ENCODE measurements around the gene SH3D19.
A peak's percentile ranks its signal among the peaks of the same experiment; 100 is the strongest.
"Not testable (repeated sequence)": the region's sequence is repeated elsewhere in the genome, so short reads cannot be mapped to it uniquely, and the experiment has no call there.

Gene SH3D19

DNA sequence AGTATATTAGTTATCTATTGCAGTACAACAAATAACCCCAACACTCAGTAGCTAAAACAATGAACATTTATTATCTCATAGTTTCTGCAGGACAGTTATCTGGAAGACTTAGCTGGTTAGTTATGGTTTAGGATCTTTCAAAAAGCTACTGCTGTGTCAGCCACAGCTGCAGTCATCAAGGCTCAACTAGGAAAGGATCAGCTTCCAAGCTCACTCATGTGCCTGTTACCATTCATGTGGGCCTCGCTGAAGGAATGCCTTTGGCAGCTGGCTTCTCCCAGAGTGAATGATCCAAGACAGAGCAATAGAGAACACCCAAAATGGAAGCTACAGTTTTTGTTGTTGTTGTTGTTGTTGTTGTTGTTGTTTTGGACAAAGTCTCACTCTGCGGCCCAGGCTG, 62.0 kb downstream of the SH3D19 start:
- Mint-ChIP-seq H3K4me3 (no peak overlapping the region), H3K9me3 (peaks cover 5% of the 10 kb centered on the region), H3K4me1 (peaks cover 14% of the 10 kb centered on the region), H3K27me3 (ENCODE audit: low read depth) (no peaks in the 10 kb centered on the region), H3K27ac (peak overlapping the region in 1 of 3 experiments; percentile 44), H3K36me3 (ENCODE audit: low read depth) (peaks cover 14% of the 10 kb centered on the region)
- TF ChIP-seq, protein P1, sequence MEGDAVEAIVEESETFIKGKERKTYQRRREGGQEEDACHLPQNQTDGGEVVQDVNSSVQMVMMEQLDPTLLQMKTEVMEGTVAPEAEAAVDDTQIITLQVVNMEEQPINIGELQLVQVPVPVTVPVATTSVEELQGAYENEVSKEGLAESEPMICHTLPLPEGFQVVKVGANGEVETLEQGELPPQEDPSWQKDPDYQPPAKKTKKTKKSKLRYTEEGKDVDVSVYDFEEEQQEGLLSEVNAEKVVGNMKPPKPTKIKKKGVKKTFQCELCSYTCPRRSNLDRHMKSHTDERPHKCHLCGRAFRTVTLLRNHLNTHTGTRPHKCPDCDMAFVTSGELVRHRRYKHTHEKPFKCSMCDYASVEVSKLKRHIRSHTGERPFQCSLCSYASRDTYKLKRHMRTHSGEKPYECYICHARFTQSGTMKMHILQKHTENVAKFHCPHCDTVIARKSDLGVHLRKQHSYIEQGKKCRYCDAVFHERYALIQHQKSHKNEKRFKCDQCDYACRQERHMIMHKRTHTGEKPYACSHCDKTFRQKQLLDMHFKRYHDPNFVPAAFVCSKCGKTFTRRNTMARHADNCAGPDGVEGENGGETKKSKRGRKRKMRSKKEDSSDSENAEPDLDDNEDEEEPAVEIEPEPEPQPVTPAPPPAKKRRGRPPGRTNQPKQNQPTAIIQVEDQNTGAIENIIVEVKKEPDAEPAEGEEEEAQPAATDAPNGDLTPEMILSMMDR (IDR thresholded peaks at IDR 0.05; ENCODE audit: unreplicated experiment in 3 of 3), result no peak

DNA sequence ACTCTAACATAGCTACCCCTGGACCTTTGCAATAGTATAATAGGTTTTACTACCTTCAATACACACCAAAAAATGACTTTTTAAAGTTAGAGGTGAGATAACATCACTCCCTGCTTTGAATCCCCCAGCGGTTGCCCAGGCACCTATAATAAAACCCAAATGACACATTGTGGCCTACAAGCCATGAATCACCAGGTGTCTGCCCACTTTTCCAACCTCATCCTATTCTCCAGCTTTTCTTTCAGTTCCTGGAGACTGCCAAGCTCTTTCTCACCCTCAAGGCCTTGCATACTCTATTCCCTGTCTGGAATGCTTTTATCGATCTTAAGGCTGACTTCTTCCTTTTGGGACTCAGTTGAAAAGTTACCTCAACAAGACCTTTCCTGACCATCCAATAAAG, 64.9 kb downstream of the SH3D19 start:
- TF ChIP-seq, protein P1 (IDR thresholded peaks at IDR 0.05; ENCODE audit: unreplicated experiment in 3 of 3), result no peak
- Mint-ChIP-seq H3K4me1 (peaks cover 14% of the 10 kb centered on the region), H3K4me3 (no peak overlapping the region), H3K27ac (no peak overlapping the region), H3K9me3 (peaks cover 5% of the 10 kb centered on the region), H3K36me3 (ENCODE audit: low read depth) (peaks cover 21% of the 10 kb centered on the region), H3K27me3 (ENCODE audit: low read depth) (no peaks in the 10 kb centered on the region)

DNA sequence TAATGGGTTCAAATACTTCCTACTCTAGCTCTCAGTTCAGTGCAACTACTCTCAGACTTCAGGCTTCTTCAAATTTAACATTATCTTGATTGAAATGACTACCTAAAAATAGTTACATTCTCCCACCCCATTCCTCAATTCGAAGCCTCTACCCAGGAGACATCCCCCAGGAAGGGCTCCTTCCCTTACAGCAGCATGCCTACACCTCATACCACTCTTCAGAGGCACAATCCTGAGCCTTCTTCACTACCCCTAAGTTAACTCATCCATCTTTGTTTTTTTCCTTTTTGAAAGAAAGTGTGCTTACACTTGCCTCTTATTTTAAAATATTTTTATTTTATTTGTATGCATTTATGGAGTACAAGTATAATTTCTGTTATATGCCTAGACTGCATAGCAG, 65.7 kb downstream of the SH3D19 start:
- peaks cover 21% of the 10 kb centered on the region for H3K36me3 Mint-ChIP-seq (ENCODE audit: low read depth)
- no peak overlapping the region for H3K4me3 Mint-ChIP-seq
- peaks cover 5% of the 10 kb centered on the region for H3K9me3 Mint-ChIP-seq
- TF ChIP-seq, protein P1 (IDR thresholded peaks at IDR 0.05; ENCODE audit: unreplicated experiment in 3 of 3), result no peak
- H3K4me1 Mint-ChIP-seq, result peaks cover 14% of the 10 kb centered on the region
- no peak overlapping the region for H3K27ac Mint-ChIP-seq
- no peaks in the 10 kb centered on the region for H3K27me3 Mint-ChIP-seq (ENCODE audit: low read depth)

DNA sequence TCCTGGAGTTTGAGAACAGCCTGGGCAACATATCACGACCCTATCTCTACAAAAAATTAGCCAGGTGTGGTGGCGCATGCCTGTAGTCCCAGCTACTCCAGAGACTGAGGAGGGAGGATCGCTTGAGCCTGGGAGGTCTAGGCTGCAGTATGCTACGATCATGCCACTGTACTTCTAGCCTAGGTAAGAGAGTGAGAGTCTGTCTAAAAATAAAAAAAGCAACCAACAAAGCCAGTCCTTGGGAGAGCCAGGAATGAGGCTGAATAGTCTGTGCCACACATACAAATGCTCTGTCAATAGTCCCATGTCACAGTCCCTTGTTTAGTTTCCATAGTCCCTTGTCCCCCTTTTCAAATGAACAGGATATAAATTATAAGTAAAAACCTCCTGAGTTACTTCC, 67.7 kb downstream of the SH3D19 start:
- peaks cover 6% of the 10 kb centered on the region for H3K4me1 Mint-ChIP-seq
- H3K4me3 Mint-ChIP-seq, result no peak overlapping the region
- H3K27me3 Mint-ChIP-seq (ENCODE audit: low read depth), result no peaks in the 10 kb centered on the region
- H3K36me3 Mint-ChIP-seq (ENCODE audit: low read depth), result peaks cover 17% of the 10 kb centered on the region
- peaks cover 3% of the 10 kb centered on the region for H3K9me3 Mint-ChIP-seq
- H3K27ac Mint-ChIP-seq, result no peak overlapping the region
- TF ChIP-seq, protein P1 (IDR thresholded peaks at IDR 0.05; ENCODE audit: unreplicated experiment in 3 of 3), result no peak

DNA sequence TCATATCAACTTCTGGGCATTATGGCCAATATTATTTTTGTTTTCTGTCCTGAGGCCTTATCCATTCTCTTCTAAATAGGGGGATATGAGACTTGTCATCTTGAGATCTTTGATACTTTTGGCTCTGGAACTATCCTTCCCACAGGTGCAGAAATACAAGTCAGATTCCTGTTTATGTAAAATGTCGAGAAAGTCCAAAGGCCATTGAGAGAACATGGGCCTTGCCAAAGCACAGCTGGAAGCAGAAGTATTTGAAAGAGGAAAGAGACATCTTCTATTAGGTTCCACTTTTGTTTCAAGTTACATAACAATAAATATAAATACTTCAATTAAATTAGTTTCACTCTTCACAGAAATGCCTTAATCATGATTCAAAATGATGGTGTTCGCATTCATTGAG, 69.3 kb downstream of the SH3D19 start:
- H3K27ac Mint-ChIP-seq, result no peak overlapping the region

DNA sequence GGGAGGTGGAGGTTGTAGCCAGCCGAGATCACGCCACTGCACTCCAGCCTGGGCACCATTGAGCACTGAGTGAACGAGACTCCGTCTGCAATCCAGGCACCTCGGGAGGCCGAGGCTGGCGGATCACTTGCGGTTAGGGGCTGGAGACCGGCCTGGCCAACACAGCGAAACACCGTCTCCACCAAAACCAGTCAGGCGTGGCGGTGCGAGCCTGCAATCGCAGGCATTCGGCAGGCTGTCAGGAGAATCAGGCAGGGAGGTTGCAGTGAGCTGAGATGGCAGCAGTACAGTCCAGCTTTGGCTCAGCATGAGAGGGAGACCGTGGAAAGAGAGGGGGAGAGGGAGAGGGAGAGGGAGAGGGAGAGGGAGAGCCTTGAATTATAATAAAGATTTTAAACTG, 69.7 kb downstream of the SH3D19 start:
- not testable (repeated sequence) for H3K27ac Mint-ChIP-seq; H3K4me3 Mint-ChIP-seq; H3K4me1 Mint-ChIP-seq; H3K27me3 Mint-ChIP-seq (ENCODE audit: low read depth); H3K9me3 Mint-ChIP-seq
- H3K36me3 Mint-ChIP-seq (ENCODE audit: low read depth), result peaks cover 17% of the 10 kb centered on the region

More for the DNA sequence above, 69.3 kb downstream of the SH3D19 start:
- H3K4me1 Mint-ChIP-seq, result no peaks in the 10 kb centered on the region
- TF ChIP-seq, protein P1 (IDR thresholded peaks at IDR 0.05; ENCODE audit: unreplicated experiment in 3 of 3), result no peak
- H3K9me3 Mint-ChIP-seq, result peaks cover 3% of the 10 kb centered on the region
- H3K36me3 Mint-ChIP-seq (ENCODE audit: low read depth), result peaks cover 17% of the 10 kb centered on the region
- H3K27me3 Mint-ChIP-seq (ENCODE audit: low read depth), result no peaks in the 10 kb centered on the region
- H3K4me3 Mint-ChIP-seq, result no peak overlapping the region

DNA sequence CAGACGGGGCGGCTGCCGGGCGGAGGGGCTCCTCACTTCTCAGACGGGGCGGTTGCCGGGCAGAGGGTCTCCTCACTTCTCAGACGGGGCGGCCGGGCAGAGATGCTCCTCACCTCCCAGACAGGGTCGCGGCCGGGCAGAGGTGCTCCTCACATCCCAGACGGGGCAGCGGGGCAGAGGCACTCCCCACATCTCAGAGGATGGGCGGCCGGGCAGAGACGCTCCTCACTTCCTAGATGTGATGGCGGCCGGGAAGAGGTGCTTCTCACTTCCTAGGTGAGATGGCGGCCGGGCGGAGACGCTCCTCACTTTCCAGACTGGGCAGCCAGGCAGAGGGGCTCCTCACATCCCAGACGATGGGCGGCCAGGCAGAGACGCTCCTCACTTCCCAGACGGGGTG, 70.2 kb downstream of the SH3D19 start:
- H3K9me3 Mint-ChIP-seq, H3K4me1 Mint-ChIP-seq, H3K4me3 Mint-ChIP-seq: not testable (repeated sequence)

More for the DNA sequence above, 70.2 kb downstream of the SH3D19 start:
- H3K27me3 Mint-ChIP-seq (ENCODE audit: low read depth); H3K27ac Mint-ChIP-seq: not testable (repeated sequence)
- peaks cover 17% of the 10 kb centered on the region for H3K36me3 Mint-ChIP-seq (ENCODE audit: low read depth)

Measured in nephron (organoid).